ENCODE measurements around the gene FOXL3. TPM values are rescaled to one million over a fixed set of nuclear protein-coding genes. Genes with fewer than 3 reads are reported as not detected.
"Not testable (repeated sequence)": the region's sequence is repeated elsewhere in the genome, so short reads cannot be mapped to it uniquely, and the experiment has no call there.

Gene FOXL3
- not detected in 3 replicates for total RNA-seq
- long read RNA-seq: 0 reads

DNA sequence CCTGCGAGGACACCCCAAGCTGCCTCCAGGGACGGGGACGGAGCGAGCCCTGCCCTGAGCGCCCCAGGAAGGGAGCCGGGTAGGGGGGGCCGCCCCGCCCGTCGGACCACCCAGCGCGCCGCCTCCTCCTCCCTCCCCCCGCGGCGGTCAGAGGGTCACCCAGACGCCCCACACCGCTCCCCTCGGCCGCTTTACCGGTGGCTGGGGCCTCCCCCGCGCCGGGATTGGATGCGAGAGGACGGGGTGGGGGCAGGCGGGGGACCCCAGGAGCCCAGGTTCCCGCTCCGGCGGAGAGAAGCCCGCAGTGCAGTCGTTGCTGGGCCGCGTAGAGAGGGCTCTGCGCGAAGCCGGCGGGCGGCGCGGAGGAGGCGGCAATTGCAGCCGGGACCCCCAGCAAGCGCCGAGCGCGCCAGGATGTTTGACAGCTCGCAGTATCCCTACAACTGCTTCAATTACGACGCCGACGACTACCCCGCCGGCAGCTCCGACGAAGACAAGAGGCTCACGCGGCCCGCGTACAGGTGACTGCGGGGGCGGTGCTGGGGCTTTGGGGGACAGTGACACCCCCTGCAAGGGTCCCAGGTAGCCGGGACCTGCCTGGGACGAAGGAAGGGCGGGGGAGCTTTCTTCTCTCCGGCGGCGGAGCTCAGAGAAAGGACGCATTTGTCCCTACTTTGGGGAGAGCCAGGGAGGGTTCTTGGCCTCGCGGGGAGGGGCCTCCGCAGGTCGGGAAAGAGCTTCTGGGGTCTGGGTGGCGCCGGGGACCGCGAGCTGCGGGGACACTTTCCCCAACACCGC is at the start of gene FOXL3:
TSS of gene FOXL3 (plus strand) at position 415 of the 798 bp plus-strand sequence. CDS start at position 415, 0 bp downstream.
- Mint-ChIP-seq H3K4me1 (ENCODE audit: low read depth) (no peaks in the 10 kb centered on the region), H3K27me3 (ENCODE audit: low read depth) (peaks cover 50% of the 10 kb centered on the region), H3K27ac (ENCODE audit: unreplicated experiment) (no peak within 1 kb of the TSS), H3K9me3 (ENCODE audit: low read depth) (no peaks in the 10 kb centered on the region), H3K4me3 (ENCODE audit: unreplicated experiment) (no peak within 1 kb of the TSS), H3K36me3 (ENCODE audit: low read depth) (no peaks in the 10 kb centered on the region)
- DNase-seq (ENCODE audit: low spot score): no peak
- TF ChIP-seq, protein P1, sequence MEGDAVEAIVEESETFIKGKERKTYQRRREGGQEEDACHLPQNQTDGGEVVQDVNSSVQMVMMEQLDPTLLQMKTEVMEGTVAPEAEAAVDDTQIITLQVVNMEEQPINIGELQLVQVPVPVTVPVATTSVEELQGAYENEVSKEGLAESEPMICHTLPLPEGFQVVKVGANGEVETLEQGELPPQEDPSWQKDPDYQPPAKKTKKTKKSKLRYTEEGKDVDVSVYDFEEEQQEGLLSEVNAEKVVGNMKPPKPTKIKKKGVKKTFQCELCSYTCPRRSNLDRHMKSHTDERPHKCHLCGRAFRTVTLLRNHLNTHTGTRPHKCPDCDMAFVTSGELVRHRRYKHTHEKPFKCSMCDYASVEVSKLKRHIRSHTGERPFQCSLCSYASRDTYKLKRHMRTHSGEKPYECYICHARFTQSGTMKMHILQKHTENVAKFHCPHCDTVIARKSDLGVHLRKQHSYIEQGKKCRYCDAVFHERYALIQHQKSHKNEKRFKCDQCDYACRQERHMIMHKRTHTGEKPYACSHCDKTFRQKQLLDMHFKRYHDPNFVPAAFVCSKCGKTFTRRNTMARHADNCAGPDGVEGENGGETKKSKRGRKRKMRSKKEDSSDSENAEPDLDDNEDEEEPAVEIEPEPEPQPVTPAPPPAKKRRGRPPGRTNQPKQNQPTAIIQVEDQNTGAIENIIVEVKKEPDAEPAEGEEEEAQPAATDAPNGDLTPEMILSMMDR (IDR thresholded peaks at IDR 0.05): no peak

DNA sequence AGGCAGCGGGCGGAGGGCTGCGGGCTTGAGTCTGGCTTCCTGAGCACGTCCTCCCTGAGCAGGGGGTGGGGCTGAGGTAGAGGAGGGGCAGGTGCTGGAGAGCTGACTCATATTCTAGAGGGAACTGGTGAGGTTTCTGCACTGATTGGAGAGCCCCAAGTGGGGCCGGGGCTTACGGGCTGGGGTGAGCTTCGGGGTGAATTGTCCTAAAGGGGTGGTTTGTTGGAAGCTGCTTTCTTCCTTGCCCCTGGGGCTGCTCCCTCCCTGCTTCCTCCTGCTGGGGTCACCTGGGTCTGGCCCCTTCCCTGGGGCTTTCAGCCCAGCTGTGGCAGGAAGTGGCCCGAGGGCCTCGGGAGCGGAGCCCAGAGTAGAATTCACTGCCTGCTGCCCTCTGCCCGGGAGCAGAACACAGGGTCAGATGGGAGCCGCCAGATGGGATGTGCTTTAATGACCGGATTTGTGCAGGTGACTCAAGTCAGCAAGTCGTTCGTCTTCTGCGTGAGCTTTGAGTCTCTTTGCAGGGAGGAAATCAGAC is 49.0 kb upstream of the FOXL3 start:
- no peak overlapping the region for H3K4me3 Mint-ChIP-seq (ENCODE audit: unreplicated experiment)
- no peak overlapping the region for H3K27ac Mint-ChIP-seq (ENCODE audit: unreplicated experiment)
- H3K4me1 Mint-ChIP-seq (ENCODE audit: low read depth): peaks cover 3% of the 10 kb centered on the region
- no peaks in the 10 kb centered on the region for H3K36me3 Mint-ChIP-seq (ENCODE audit: low read depth)
- no peak for DNase-seq (ENCODE audit: low spot score)
- TF ChIP-seq, protein P1 (IDR thresholded peaks at IDR 0.05): no peak
- no peaks in the 10 kb centered on the region for H3K9me3 Mint-ChIP-seq (ENCODE audit: low read depth)
- no peaks in the 10 kb centered on the region for H3K27me3 Mint-ChIP-seq (ENCODE audit: low read depth)

DNA sequence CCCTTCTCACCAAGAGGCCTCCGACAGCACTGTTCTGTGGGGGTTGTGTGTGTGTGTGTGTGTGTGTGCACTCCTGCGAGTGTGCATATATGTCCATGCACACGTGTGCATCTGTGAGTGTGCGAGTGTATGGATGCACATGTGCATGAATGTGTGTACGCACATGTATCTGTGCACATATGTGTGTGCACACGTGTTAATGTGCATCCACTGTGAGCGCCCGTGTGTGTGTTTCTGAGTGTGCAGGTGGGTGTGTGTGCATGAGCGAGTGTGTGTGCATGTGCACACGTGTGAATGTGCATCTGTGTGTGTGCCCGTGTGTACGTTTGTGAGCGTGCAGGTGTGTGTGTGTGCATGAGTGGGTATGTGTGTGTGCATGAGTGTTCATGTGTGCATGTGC is 48.5 kb upstream of the FOXL3 start:
- DNase-seq (ENCODE audit: low spot score): no peak
- Mint-ChIP-seq H3K4me3 (ENCODE audit: unreplicated experiment) (no peak overlapping the region), H3K27ac (ENCODE audit: unreplicated experiment) (no peak overlapping the region), H3K9me3 (ENCODE audit: low read depth) (no peaks in the 10 kb centered on the region), H3K36me3 (ENCODE audit: low read depth) (peaks cover 2% of the 10 kb centered on the region), H3K27me3 (ENCODE audit: low read depth) (no peaks in the 10 kb centered on the region), H3K4me1 (ENCODE audit: low read depth) (peaks cover 3% of the 10 kb centered on the region)
- TF ChIP-seq, protein P1 (IDR thresholded peaks at IDR 0.05): no peak

DNA sequence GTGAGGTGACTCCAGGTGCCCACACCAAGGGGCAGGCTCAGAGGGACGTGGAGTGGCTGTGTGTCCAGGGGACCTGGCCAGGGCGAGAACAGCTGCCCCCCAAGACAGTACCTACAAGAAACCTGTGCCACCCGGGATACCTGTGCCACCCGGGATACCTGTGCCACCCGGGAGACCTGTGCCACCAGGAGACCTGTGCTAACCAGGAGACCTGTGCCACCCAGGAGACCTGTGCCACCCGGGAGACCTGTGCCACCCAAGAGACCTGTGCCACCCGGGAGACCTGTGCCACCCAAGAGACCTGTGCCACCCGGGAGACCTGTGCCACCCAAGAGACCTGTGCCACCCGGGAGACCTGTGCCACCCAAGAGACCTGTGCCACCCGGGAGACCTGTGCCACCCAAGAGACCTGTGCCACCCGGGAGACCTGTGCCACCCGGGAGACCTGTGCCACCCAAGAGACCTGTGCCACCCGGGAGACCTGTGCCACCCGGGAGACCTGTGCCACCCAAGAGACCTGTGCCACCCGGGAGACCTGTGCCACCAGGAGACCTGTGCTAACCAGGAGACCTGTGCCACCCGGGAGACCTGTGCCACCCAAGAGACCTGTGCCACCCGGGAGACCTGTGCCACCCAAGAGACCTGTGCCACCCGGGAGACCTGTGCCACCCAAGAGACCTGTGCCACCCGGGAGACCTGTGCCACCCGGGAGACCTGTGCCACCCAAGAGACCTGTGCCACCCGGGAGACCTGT is 47.0 kb upstream of the FOXL3 start:
- not testable (repeated sequence) for H3K4me1 Mint-ChIP-seq (ENCODE audit: low read depth); H3K4me3 Mint-ChIP-seq (ENCODE audit: unreplicated experiment); H3K27me3 Mint-ChIP-seq (ENCODE audit: low read depth); DNase-seq (ENCODE audit: low spot score); H3K9me3 Mint-ChIP-seq (ENCODE audit: low read depth); H3K36me3 Mint-ChIP-seq (ENCODE audit: low read depth); H3K27ac Mint-ChIP-seq (ENCODE audit: unreplicated experiment)

DNA sequence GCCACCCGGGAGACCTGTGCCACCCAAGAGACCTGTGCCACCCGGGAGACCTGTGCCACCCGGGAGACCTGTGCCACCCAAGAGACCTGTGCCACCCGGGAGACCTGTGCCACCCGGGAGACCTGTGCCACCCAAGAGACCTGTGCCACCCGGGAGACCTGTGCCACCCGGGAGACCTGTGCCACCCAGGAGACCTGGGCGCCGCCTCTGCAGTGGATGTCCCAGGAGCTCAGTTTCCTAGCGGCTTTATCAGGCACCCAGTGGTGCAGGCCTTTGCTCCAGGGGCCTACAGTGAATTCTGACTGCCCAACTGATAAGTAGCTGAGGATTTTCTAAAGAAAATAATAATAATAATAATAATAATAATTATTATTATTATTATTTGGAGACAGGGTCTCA is 46.4 kb upstream of the FOXL3 start:
- not testable (repeated sequence) for DNase-seq (ENCODE audit: low spot score); H3K4me1 Mint-ChIP-seq (ENCODE audit: low read depth); H3K9me3 Mint-ChIP-seq (ENCODE audit: low read depth); H3K36me3 Mint-ChIP-seq (ENCODE audit: low read depth); H3K27ac Mint-ChIP-seq (ENCODE audit: unreplicated experiment); H3K4me3 Mint-ChIP-seq (ENCODE audit: unreplicated experiment); H3K27me3 Mint-ChIP-seq (ENCODE audit: low read depth)

DNA sequence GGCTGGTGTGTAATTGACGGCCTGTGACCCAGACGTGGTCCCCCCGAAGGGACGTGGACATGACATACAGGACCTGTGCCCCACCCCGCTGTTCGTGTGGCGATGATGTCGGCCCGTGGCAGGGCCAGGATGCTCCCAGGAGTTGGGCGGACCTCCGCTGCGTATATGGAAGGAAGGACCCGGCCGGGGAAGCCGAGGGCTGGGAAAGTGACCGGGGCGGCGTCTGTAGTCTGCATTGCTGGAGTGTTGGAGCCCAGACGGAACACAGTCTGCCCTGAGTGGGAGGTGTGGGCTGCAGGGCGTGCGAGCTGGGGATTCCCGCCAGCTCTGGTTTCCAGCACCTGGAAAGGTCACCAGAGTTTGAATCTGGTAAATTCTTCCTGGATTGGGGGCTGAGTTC is 45.0 kb upstream of the FOXL3 start:
- no peak overlapping the region for H3K27ac Mint-ChIP-seq (ENCODE audit: unreplicated experiment)
- H3K4me1 Mint-ChIP-seq (ENCODE audit: low read depth): peaks cover 3% of the 10 kb centered on the region
- peaks cover 7% of the 10 kb centered on the region for H3K36me3 Mint-ChIP-seq (ENCODE audit: low read depth)
- no peaks in the 10 kb centered on the region for H3K27me3 Mint-ChIP-seq (ENCODE audit: low read depth)
- no peak for DNase-seq (ENCODE audit: low spot score)
- TF ChIP-seq, protein P1 (IDR thresholded peaks at IDR 0.05): no peak
- H3K4me3 Mint-ChIP-seq (ENCODE audit: unreplicated experiment): no peak overlapping the region
- H3K9me3 Mint-ChIP-seq (ENCODE audit: low read depth): no peaks in the 10 kb centered on the region

Measured in chondrocyte (in vitro differentiated cells).